Transverse colon (tissue), 4 donors: Measurements from ENCODE around the gene CHMP4A.

Experiments used
- CTCF ChIP-seq, 5 experiments: fragments of 200-600 bp in 3 of 5; fragments of 450-650 bp in 2 of 5; sonication (generic) in 3 of 5; IDR thresholded peaks; 1 replicate in 2 of 5; 2 replicates in 3 of 5; pipeline ENCODE4 v1.5.1; 2016 to 2017; ENCODE audit warnings: antibody characterized with exemption in 5 of 5, inconsistent platforms in 3 of 5, mild to moderate bottlenecking in 2 of 5, moderate library complexity in 1 of 5
- POLR2AphosphoS5 ChIP-seq, 3 donors: sonication (generic); formaldehyde crosslinking; IDR thresholded peaks; one replicate each; pipeline ENCODE4 v1.6.1; 2016; ENCODE audit warnings: antibody characterized with exemption in 3 of 3

- TF ChIP-seq POLR2AphosphoS5 (IDR thresholded peaks at IDR 0.05) (no peak), CTCF (IDR thresholded peaks at IDR 0.05) (no peak)
Observed at GRCh38 chr14:24228902-24229301, 15.6 kb upstream of the CHMP4A start.
